ENCODE measurements around the gene DLG1. TPM values are rescaled to one million over a fixed set of nuclear protein-coding genes. Genes with fewer than 3 reads are reported as not detected.

Gene DLG1
- total RNA-seq, 1 experiment from 2014 or later: 89.8 TPM

GRCh38 chr3:197017003-197017402, 281.4 kb downstream of the DLG1 start:
- no peaks in the 10 kb centered on the region for H3K9me2 ChIP-seq (ENCODE audit: insufficient read depth)
- ChIA-PET CTCF (interaction anchor here (2.3 kb wide), 1 partner anchor 13 kb away, joined by 9 read pairs; the partner anchor contains the start of gene MELTF), POLR2A (interaction anchor here (1.3 kb wide), 1 partner anchor 12 kb away, joined by 3 read pairs; no protein-coding TSS in a partner anchor), RAD21 (ENCODE audit: low non-redundant PET in 1 of 2, low total read pairs in 2 of 2, uncharacterized antibody in 2 of 2, unreplicated experiment in 2 of 2) (no interaction called here)
- no peak for ATAC-seq
- H3K79me2 ChIP-seq (ENCODE audit: insufficient read depth, low read length): no peaks in the 10 kb centered on the region
- no peak for DNase-seq (ENCODE audit: low read depth, low spot score)
- no peak overlapping the region for H3K27ac ChIP-seq (ENCODE audit: low read depth, low read length)
- BruUV-seq (replicated peaks): no TSS peak
- peaks cover 0 to 8% of the 10 kb centered on the region in 2 experiments; a peak in 1 of 4 replicates for H3K4me1 ChIP-seq (ENCODE audit: control insufficient read depth in 1 of 2, insufficient read depth in 2 of 2, low read length in 2 of 2)
- no peaks in the 10 kb centered on the region for H3K27me3 ChIP-seq (ENCODE audit: insufficient read depth, low read length)
- H3K4me3 ChIP-seq (replicated peaks in 1 of 2; ENCODE audit: low read depth in 1 of 2, low read length in 2 of 2): no peak overlapping the region
- no peak overlapping the region for H2AFZ ChIP-seq (ENCODE audit: low read depth, low read length, poor library complexity, severe bottlenecking)
- H3K36me3 ChIP-seq (ENCODE audit: control insufficient read depth in 1 of 2, insufficient read depth in 2 of 2, low read length in 2 of 2): no peaks in the 10 kb centered on the region
- H3K9ac ChIP-seq (ENCODE audit: low read length): no peak overlapping the region
- intact Hi-C loops (cut with micrococcal nuclease): no loop called here
- TF ChIP-seq, protein P1, sequence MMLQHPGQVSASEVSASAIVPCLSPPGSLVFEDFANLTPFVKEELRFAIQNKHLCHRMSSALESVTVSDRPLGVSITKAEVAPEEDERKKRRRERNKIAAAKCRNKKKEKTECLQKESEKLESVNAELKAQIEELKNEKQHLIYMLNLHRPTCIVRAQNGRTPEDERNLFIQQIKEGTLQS (IDR thresholded peaks at IDR 0.05): no peak
- TF ChIP-seq FOSL1 (IDR thresholded peaks at IDR 0.05; ENCODE audit: low read depth): no peak
- TF ChIP-seq, protein P2, sequence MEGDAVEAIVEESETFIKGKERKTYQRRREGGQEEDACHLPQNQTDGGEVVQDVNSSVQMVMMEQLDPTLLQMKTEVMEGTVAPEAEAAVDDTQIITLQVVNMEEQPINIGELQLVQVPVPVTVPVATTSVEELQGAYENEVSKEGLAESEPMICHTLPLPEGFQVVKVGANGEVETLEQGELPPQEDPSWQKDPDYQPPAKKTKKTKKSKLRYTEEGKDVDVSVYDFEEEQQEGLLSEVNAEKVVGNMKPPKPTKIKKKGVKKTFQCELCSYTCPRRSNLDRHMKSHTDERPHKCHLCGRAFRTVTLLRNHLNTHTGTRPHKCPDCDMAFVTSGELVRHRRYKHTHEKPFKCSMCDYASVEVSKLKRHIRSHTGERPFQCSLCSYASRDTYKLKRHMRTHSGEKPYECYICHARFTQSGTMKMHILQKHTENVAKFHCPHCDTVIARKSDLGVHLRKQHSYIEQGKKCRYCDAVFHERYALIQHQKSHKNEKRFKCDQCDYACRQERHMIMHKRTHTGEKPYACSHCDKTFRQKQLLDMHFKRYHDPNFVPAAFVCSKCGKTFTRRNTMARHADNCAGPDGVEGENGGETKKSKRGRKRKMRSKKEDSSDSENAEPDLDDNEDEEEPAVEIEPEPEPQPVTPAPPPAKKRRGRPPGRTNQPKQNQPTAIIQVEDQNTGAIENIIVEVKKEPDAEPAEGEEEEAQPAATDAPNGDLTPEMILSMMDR (IDR thresholded peaks at IDR 0.05 in 2 of 3, conservative IDR thresholded peaks at IDR 0.05 in 1 of 3; ENCODE audit: borderline replicate concordance in 1 of 3, insufficient read depth in 1 of 3, low read depth in 2 of 3, low read length in 2 of 3): no peak
- no peak for TF ChIP-seq ZNF274 (IDR thresholded peaks at IDR 0.05; ENCODE audit: low read depth, low read length)
- TF ChIP-seq EZH2phosphoT487 (IDR thresholded peaks at IDR 0.05; ENCODE audit: borderline replicate concordance): no peak
- TF ChIP-seq, protein P3, sequence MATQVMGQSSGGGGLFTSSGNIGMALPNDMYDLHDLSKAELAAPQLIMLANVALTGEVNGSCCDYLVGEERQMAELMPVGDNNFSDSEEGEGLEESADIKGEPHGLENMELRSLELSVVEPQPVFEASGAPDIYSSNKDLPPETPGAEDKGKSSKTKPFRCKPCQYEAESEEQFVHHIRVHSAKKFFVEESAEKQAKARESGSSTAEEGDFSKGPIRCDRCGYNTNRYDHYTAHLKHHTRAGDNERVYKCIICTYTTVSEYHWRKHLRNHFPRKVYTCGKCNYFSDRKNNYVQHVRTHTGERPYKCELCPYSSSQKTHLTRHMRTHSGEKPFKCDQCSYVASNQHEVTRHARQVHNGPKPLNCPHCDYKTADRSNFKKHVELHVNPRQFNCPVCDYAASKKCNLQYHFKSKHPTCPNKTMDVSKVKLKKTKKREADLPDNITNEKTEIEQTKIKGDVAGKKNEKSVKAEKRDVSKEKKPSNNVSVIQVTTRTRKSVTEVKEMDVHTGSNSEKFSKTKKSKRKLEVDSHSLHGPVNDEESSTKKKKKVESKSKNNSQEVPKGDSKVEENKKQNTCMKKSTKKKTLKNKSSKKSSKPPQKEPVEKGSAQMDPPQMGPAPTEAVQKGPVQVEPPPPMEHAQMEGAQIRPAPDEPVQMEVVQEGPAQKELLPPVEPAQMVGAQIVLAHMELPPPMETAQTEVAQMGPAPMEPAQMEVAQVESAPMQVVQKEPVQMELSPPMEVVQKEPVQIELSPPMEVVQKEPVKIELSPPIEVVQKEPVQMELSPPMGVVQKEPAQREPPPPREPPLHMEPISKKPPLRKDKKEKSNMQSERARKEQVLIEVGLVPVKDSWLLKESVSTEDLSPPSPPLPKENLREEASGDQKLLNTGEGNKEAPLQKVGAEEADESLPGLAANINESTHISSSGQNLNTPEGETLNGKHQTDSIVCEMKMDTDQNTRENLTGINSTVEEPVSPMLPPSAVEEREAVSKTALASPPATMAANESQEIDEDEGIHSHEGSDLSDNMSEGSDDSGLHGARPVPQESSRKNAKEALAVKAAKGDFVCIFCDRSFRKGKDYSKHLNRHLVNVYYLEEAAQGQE (IDR thresholded peaks at IDR 0.05; ENCODE audit: low read depth): no peak
- no peak for TF ChIP-seq ZFX (IDR thresholded peaks at IDR 0.05)
- no peak for TF ChIP-seq SP1 (IDR thresholded peaks at IDR 0.05; ENCODE audit: low read depth)
- no peak for TF ChIP-seq ELF1 (IDR thresholded peaks at IDR 0.05; ENCODE audit: borderline replicate concordance, low read depth)
- TF ChIP-seq EGR1 (IDR thresholded peaks at IDR 0.05; ENCODE audit: low read depth): no peak
- H3K9me3 ChIP-seq (ENCODE audit: control insufficient read depth in 1 of 2, insufficient read depth in 1 of 2, low read depth in 1 of 2, low read length in 2 of 2): no peaks in the 10 kb centered on the region
- no peaks in the 10 kb centered on the region for H4K20me1 ChIP-seq (ENCODE audit: insufficient read depth)
- no peak overlapping the region for H3K4me2 ChIP-seq (ENCODE audit: low read length)

Data from HCT116 (cell line).